ENCODE results near the gene PLEKHF1.

The PLEKHF1 gene

GRCh38 chr19:29706635-29707034, 41.4 kb downstream of the PLEKHF1 start:
- TF ChIP-seq CTCF (IDR thresholded peaks at IDR 0.05) = no peak

- TF ChIP-seq CTCF (IDR thresholded peaks at IDR 0.05) = no peak
Measured at GRCh38 chr19:29708554-29709439, 43.5 kb downstream of the PLEKHF1 start.

- no peak for TF ChIP-seq CTCF (IDR thresholded peaks at IDR 0.05)
Measured at GRCh38 chr19:29711584-29712132, 46.4 kb downstream of the PLEKHF1 start.

- TF ChIP-seq CTCF (IDR thresholded peaks at IDR 0.05) = no peak
Measured at GRCh38 chr19:29712744-29713516, 47.7 kb downstream of the PLEKHF1 start.

GRCh38 chr19:29714371-29714952, 49.2 kb downstream of the PLEKHF1 start:
- TF ChIP-seq CTCF (IDR thresholded peaks at IDR 0.05) = no peak

GRCh38 chr19:29714953-29715700, 49.9 kb downstream of the PLEKHF1 start, which contains the start of gene C19orf12:
Gene C19orf12 (minus strand): TSS chr19:29715261. CDS start chr19:29708413, 6,848 bp downstream.
- TF ChIP-seq CTCF (IDR thresholded peaks at IDR 0.05) = no peak
